Neural cell (in vitro differentiated cells): ENCODE data around the gene TRIM59. TPM values are rescaled to one million over a fixed set of nuclear protein-coding genes. Genes with fewer than 3 reads are reported as not detected.
A peak's percentile ranks its signal among the peaks of the same experiment; 100 is the strongest.

Source experiments
- H2AFZ ChIP-seq: fragments of 200-600, 300-800 bp; sonication (generic), shearing (Covaris generic); 2 replicates; pipeline ENCODE4 v1.6.0; 2014; ENCODE audit warnings: low read depth, mild to moderate bottlenecking, antibody characterized with exemption, low read length, moderate library complexity
- H3F3A ChIP-seq: fragments of 200-600 bp; shearing (Covaris generic); 2 replicates; pipeline ENCODE4 v1.6.1; 2016; ENCODE audit warnings: mild to moderate bottlenecking, moderate library complexity, mixed read lengths, antibody characterized with exemption, low read length; ENCODE audit not compliant: insufficient read depth, poor library complexity, severe bottlenecking
- H3K27ac ChIP-seq: fragments of 200-600, 300-800 bp; sonication (generic), shearing (Covaris generic); 2 replicates; pipeline ENCODE4 v1.5.1; 2014; ENCODE audit warnings: mild to moderate bottlenecking, low read length, moderate library complexity
- H3K27me3 ChIP-seq: fragments of 300-800, 200-600 bp; sonication (generic), shearing (Covaris generic); 2 replicates; pipeline ENCODE4 v1.6.0; 2014; ENCODE audit warnings: mild to moderate bottlenecking, low read depth, low read length, moderate library complexity; ENCODE audit not compliant: insufficient read depth
- H3K36me3 ChIP-seq: fragments of 300-800, 200-600 bp; sonication (generic), shearing (Covaris generic); 2 replicates; pipeline ENCODE4 v1.5.1; 2014; ENCODE audit warnings: mild to moderate bottlenecking, antibody characterized with exemption, low read length, moderate library complexity; ENCODE audit not compliant: insufficient read depth
- H3K4me2 ChIP-seq: fragments of 300-800, 200-600 bp; sonication (generic), shearing (Covaris generic); 2 replicates; pipeline ENCODE4 v1.6.0; 2014; ENCODE audit warnings: mild to moderate bottlenecking, low read length
- H3K4me3 ChIP-seq: fragments of 300-800, 200-600 bp; sonication (generic), shearing (Covaris generic); 2 replicates; pipeline ENCODE4 v1.5.1; 2014; ENCODE audit warnings: mild to moderate bottlenecking, low read length, moderate library complexity
- H3K79me2 ChIP-seq: fragments of 200-600 bp; shearing (Covaris generic); replicated peaks from 2 replicates; pipeline ENCODE4 v1.6.0; 2014; ENCODE audit warnings: mild to moderate bottlenecking, low read length, moderate library complexity; ENCODE audit not compliant: insufficient read depth
- H3K9ac ChIP-seq: fragments of 300-800, 200-600 bp; sonication (generic), shearing (Covaris generic); 2 replicates; pipeline ENCODE4 v1.6.1; 2016; ENCODE audit warnings: mild to moderate bottlenecking, low read length, mixed read lengths
- H3K9me2 ChIP-seq: fragments of 200-600 bp; shearing (Covaris generic); 2 replicates; pipeline ENCODE4 v1.6.1; 2016; ENCODE audit warnings: mild to moderate bottlenecking, low read length, mixed read lengths; ENCODE audit not compliant: insufficient read depth
- H3K9me3 ChIP-seq: fragments of 200-600, 300-800 bp; sonication (generic), shearing (Covaris generic); 2 replicates; pipeline ENCODE4 v1.6.1; 2016; ENCODE audit warnings: mild to moderate bottlenecking, mixed run types, low read length, moderate library complexity, mixed read lengths
- H4K20me1 ChIP-seq: fragments of 200-600 bp; shearing (Covaris generic); 2 replicates; pipeline ENCODE4 v1.6.1; 2016; ENCODE audit warnings: mild to moderate bottlenecking, mixed run types; ENCODE audit not compliant: insufficient read depth
- EP300 ChIP-seq: fragments of 450-650 bp; conservative IDR thresholded peaks from 2 replicates; pipeline ENCODE4 v1.6.1; 2014; ENCODE audit warnings: antibody characterized with exemption, mild to moderate bottlenecking, moderate library complexity; ENCODE audit not compliant: poor library complexity, severe bottlenecking
- EZH2 ChIP-seq: fragments of 200-600, 300-800 bp; shearing (Covaris generic), sonication (generic); IDR thresholded peaks from 2 replicates; pipeline ENCODE4 v1.6.1; 2014; ENCODE audit warnings: antibody characterized with exemption, low read length, borderline replicate concordance, mild to moderate bottlenecking; ENCODE audit not compliant: insufficient read depth, poor library complexity, severe bottlenecking
- MXI1 ChIP-seq: fragments of 450-650 bp; conservative IDR thresholded peaks from 2 replicates; pipeline ENCODE4 v1.6.1; 2014; ENCODE audit warnings: antibody characterized with exemption, mild to moderate bottlenecking; ENCODE audit not compliant: poor library complexity, severe bottlenecking
- POLR2AphosphoS5 ChIP-seq: IDR thresholded peaks from 2 replicates; pipeline ENCODE4 v1.6.1; 2012
- RAD21 ChIP-seq: fragments of 450-650 bp; conservative IDR thresholded peaks from 2 replicates; pipeline ENCODE4 v1.6.1; 2014; ENCODE audit warnings: antibody characterized with exemption, mild to moderate bottlenecking, moderate library complexity
- SMC3 ChIP-seq: fragments of 450-650 bp; conservative IDR thresholded peaks from 2 replicates; pipeline ENCODE4 v1.6.1; 2014; ENCODE audit warnings: antibody characterized with exemption, mild to moderate bottlenecking, moderate library complexity; ENCODE audit not compliant: poor library complexity
- TAF1 ChIP-seq: IDR thresholded peaks from 2 replicates; pipeline ENCODE4 v1.6.1; 2012; ENCODE audit warnings: low read depth
- polyA plus RNA-seq: library from polyadenylated mRNA; depleted of rRNA; stranded (reverse); fragments of >200 nt; gene quantifications from 2 replicates; pipeline ENCODE4 v1.2.3, GENCODE V29; 2014
- TF ChIP-seq, protein P1 (sequence below): IDR thresholded peaks from 2 replicates; pipeline ENCODE4 v1.6.1; 2012; ENCODE audit warnings: borderline replicate concordance
- TF ChIP-seq, protein P2 (sequence below): fragments of 450-650 bp; IDR thresholded peaks from 2 replicates; pipeline ENCODE4 v1.5.1; 2014; ENCODE audit warnings: antibody characterized with exemption, mild to moderate bottlenecking, moderate library complexity; ENCODE audit not compliant: poor library complexity, severe bottlenecking

Gene TRIM59
- polyA plus RNA-seq, 1 donor from 2014 or later = 0.53 TPM

DNA sequence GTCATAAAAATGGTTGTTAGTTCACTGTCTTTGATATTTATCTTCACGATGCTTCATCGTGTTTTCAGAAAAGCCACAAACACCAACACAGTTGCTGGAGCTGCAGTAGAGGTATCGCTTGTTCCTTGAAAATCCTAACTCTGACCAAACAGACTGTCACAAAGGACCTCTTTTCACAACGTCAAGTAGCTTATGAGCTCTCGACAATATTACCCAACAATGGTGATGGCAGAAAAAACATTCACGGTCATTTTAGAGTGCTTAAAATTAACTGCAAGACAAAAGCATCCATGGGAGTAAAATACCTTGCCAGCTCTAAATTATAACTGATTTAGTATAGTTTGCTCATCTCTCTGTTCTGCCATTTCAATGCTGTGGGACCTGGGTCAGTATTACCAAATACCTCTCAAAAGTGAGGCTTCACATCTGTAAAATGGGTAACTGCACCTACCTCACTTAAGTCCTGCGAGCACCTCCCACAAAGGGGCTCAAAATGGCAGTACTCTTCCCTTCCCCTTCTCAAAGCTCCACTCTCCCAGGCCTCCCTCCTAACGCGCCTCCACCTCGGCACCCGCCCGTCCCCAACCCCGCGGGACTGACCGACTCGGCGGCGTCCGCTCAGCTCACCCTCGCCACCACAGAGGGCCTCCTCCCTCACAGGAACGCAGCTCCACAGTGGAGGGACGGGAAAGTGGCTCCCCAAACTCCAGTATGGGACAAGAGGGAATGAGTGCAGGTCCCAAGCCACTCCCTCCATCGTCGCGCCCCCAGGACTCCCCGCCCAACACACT is 546 bp downstream of the TRIM59 start:
- TF ChIP-seq EZH2 (no peak), TAF1 (no peak), EP300 (no peak), RAD21 (no peak), MXI1 (no peak), POLR2AphosphoS5 (no peak), SMC3 (no peak)
- TF ChIP-seq, protein P1, sequence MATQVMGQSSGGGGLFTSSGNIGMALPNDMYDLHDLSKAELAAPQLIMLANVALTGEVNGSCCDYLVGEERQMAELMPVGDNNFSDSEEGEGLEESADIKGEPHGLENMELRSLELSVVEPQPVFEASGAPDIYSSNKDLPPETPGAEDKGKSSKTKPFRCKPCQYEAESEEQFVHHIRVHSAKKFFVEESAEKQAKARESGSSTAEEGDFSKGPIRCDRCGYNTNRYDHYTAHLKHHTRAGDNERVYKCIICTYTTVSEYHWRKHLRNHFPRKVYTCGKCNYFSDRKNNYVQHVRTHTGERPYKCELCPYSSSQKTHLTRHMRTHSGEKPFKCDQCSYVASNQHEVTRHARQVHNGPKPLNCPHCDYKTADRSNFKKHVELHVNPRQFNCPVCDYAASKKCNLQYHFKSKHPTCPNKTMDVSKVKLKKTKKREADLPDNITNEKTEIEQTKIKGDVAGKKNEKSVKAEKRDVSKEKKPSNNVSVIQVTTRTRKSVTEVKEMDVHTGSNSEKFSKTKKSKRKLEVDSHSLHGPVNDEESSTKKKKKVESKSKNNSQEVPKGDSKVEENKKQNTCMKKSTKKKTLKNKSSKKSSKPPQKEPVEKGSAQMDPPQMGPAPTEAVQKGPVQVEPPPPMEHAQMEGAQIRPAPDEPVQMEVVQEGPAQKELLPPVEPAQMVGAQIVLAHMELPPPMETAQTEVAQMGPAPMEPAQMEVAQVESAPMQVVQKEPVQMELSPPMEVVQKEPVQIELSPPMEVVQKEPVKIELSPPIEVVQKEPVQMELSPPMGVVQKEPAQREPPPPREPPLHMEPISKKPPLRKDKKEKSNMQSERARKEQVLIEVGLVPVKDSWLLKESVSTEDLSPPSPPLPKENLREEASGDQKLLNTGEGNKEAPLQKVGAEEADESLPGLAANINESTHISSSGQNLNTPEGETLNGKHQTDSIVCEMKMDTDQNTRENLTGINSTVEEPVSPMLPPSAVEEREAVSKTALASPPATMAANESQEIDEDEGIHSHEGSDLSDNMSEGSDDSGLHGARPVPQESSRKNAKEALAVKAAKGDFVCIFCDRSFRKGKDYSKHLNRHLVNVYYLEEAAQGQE = no peak
- TF ChIP-seq, protein P2, sequence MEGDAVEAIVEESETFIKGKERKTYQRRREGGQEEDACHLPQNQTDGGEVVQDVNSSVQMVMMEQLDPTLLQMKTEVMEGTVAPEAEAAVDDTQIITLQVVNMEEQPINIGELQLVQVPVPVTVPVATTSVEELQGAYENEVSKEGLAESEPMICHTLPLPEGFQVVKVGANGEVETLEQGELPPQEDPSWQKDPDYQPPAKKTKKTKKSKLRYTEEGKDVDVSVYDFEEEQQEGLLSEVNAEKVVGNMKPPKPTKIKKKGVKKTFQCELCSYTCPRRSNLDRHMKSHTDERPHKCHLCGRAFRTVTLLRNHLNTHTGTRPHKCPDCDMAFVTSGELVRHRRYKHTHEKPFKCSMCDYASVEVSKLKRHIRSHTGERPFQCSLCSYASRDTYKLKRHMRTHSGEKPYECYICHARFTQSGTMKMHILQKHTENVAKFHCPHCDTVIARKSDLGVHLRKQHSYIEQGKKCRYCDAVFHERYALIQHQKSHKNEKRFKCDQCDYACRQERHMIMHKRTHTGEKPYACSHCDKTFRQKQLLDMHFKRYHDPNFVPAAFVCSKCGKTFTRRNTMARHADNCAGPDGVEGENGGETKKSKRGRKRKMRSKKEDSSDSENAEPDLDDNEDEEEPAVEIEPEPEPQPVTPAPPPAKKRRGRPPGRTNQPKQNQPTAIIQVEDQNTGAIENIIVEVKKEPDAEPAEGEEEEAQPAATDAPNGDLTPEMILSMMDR = no peak
- H3K4me3 ChIP-seq = peak overlapping the region; percentile 74
- no peaks in the 10 kb centered on the region for H3K27me3 ChIP-seq
- no peaks in the 10 kb centered on the region for H3K36me3 ChIP-seq
- H3F3A ChIP-seq = no peaks in the 10 kb centered on the region
- no peaks in the 10 kb centered on the region for H3K9me2 ChIP-seq
- no peaks in the 10 kb centered on the region for H4K20me1 ChIP-seq
- H2AFZ ChIP-seq = peak overlapping the region; percentile 79
- H3K4me2 ChIP-seq = no peak overlapping the region
- peaks cover 31% of the 10 kb centered on the region for H3K79me2 ChIP-seq
- no peaks in the 10 kb centered on the region for H3K9me3 ChIP-seq
- peak overlapping the region; percentile 57 for H3K9ac ChIP-seq
- H3K27ac ChIP-seq = no peak overlapping the region

DNA sequence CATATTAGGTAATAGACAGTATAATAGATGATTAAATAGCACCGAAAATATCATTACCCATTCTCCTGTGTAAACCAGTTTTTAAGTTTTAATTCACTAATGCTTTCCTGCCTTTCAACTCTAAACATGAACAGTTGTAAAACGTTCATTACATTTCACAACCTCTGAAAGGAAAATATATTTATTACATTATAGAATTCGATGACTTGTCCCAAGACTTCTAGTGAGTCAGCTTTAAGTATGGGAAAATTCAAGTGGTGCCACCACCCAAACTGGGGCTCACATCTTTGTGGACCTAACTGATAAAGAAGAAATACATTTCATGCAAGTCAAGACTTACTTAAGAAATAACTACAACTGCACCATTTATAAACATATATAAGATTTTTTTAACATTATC is 2.0 kb downstream of the TRIM59 start:
- Histone ChIP-seq H3K4me2 (no peak overlapping the region), H3K9me2 (no peaks in the 10 kb centered on the region), H3K4me3 (no peak overlapping the region), H3F3A (no peaks in the 10 kb centered on the region), H3K27me3 (no peaks in the 10 kb centered on the region), H3K36me3 (no peaks in the 10 kb centered on the region), H3K27ac (no peak overlapping the region), H2AFZ (no peak overlapping the region), H3K9me3 (no peaks in the 10 kb centered on the region), H3K79me2 (peaks cover 37% of the 10 kb centered on the region), H3K9ac (no peak overlapping the region), H4K20me1 (no peaks in the 10 kb centered on the region)
- TF ChIP-seq RAD21 (no peak), TAF1 (no peak), POLR2AphosphoS5 (no peak), SMC3 (no peak), EP300 (no peak)
- TF ChIP-seq, protein P2 = no peak
